Liver (tissue), 9 donors: Measurements from ENCODE around the gene NUDT16L1. TPM values are rescaled to one million over a fixed set of nuclear protein-coding genes. Genes with fewer than 3 reads are reported as not detected.

ENCODE experiments used
- DNase-seq: peaks from one replicate; pipeline ENCODE4 v3.0.0-alpha.2; 2017; ENCODE audit warnings: low spot score
- H3K27ac ChIP-seq, 2 donors: one replicate each; pipeline ENCODE4 v1.7.0; 2013; ENCODE audit warnings: inconsistent platforms in 2 of 2, low read length in 2 of 2, control low read depth in 1 of 2, low read depth in 1 of 2, mild to moderate bottlenecking in 1 of 2
- H3K27me3 ChIP-seq, 4 donors: one replicate each; pipeline versions ENCODE4 v1.6.1 to v1.7.0; 2013; ENCODE audit warnings: low read length in 3 of 4, inconsistent platforms in 1 of 4, mild to moderate bottlenecking in 1 of 4, moderate library complexity in 1 of 4; ENCODE audit not compliant: control insufficient read depth in 4 of 4, insufficient read depth in 4 of 4
- H3K36me3 ChIP-seq, 4 donors: one replicate each; pipeline versions ENCODE4 v1.6.1 to v1.7.0; 2013; ENCODE audit warnings: low read length in 3 of 4, mild to moderate bottlenecking in 3 of 4, low read depth in 1 of 4, moderate library complexity in 1 of 4; ENCODE audit not compliant: control insufficient read depth in 4 of 4, insufficient read depth in 3 of 4
- H3K4me1 ChIP-seq, 4 donors: one replicate each; pipeline versions ENCODE4 v1.6.1 to v1.7.0; 2013; ENCODE audit warnings: low read length in 3 of 4, mild to moderate bottlenecking in 3 of 4, moderate library complexity in 1 of 4; ENCODE audit not compliant: control insufficient read depth in 4 of 4, insufficient read depth in 4 of 4
- H3K4me3 ChIP-seq, 3 donors: one replicate each; pipeline versions ENCODE4 v1.6.1 to v1.7.0; 2013; ENCODE audit warnings: low read length in 3 of 3, control low read depth in 1 of 3, low read depth in 1 of 3, mild to moderate bottlenecking in 1 of 3
- H3K9ac ChIP-seq, 2 donors: one replicate each; pipeline ENCODE4 v1.7.0; 2013; ENCODE audit warnings: low read length in 2 of 2, mild to moderate bottlenecking in 2 of 2, moderate library complexity in 2 of 2, control low read depth in 1 of 2, low read depth in 1 of 2
- H3K9me3 ChIP-seq, 4 donors: one replicate each; pipeline versions ENCODE4 v1.6.1 to v1.7.0; 2013; ENCODE audit warnings: low read length in 3 of 4; ENCODE audit not compliant: control insufficient read depth in 4 of 4
- ATF3 ChIP-seq: IDR thresholded peaks from 2 replicates; pipeline ENCODE4 v1.6.1; 2016; ENCODE audit warnings: antibody characterized with exemption
- CTCF ChIP-seq: fragments of 150-350 bp; IDR thresholded peaks from 2 replicates; pipeline ENCODE4 v1.5.1; 2017; ENCODE audit warnings: improper control_type of control experiment, low read depth, low read length; ENCODE audit not compliant: missing input control
- EGR1 ChIP-seq, 2 donors: IDR thresholded peaks; 2 replicates each; pipeline ENCODE4 v1.6.1; 2016 to 2018; ENCODE audit warnings: antibody characterized with exemption in 2 of 2, low read depth in 2 of 2
- FOXA1 ChIP-seq: IDR thresholded peaks from 2 replicates; pipeline ENCODE4 v1.6.1; 2016; ENCODE audit warnings: antibody characterized with exemption
- FOXA2 ChIP-seq: IDR thresholded peaks from 2 replicates; pipeline ENCODE4 v1.6.1; 2016; ENCODE audit warnings: antibody characterized with exemption
- GABPA ChIP-seq, 2 donors: IDR thresholded peaks in 1 of 2; conservative IDR thresholded peaks in 1 of 2; 2 replicates each; pipeline ENCODE4 v1.6.1; 2016; ENCODE audit warnings: antibody characterized with exemption in 2 of 2, mild to moderate bottlenecking in 1 of 2, moderate library complexity in 1 of 2
- HNF4G ChIP-seq: IDR thresholded peaks from 2 replicates; pipeline ENCODE4 v1.6.1; 2016; ENCODE audit warnings: antibody characterized with exemption
- JUND ChIP-seq, 2 donors: IDR thresholded peaks; 2 replicates each; pipeline ENCODE4 v1.6.1; 2016; ENCODE audit warnings: antibody characterized with exemption in 2 of 2
- NR2F2 ChIP-seq: IDR thresholded peaks from 2 replicates; pipeline ENCODE4 v1.6.1; 2016; ENCODE audit warnings: antibody characterized with exemption
- RAD21 ChIP-seq, 2 donors: IDR thresholded peaks; 2 replicates each; pipeline ENCODE4 v1.6.1; 2016; ENCODE audit warnings: antibody characterized with exemption in 2 of 2, mild to moderate bottlenecking in 2 of 2
- REST ChIP-seq: IDR thresholded peaks from 2 replicates; pipeline ENCODE4 v1.6.1; 2016; ENCODE audit warnings: antibody characterized with exemption, mild to moderate bottlenecking
- SP1 ChIP-seq: IDR thresholded peaks from 2 replicates; pipeline ENCODE4 v1.6.1; 2018; ENCODE audit warnings: antibody characterized with exemption, mild to moderate bottlenecking
- TAF1 ChIP-seq: conservative IDR thresholded peaks from 2 replicates; pipeline ENCODE4 v1.6.1; 2016; ENCODE audit warnings: antibody characterized with exemption, mild to moderate bottlenecking
- YY1 ChIP-seq: IDR thresholded peaks from 2 replicates; pipeline ENCODE4 v1.6.1; 2016; ENCODE audit warnings: antibody characterized with exemption, mild to moderate bottlenecking
- WGBS: extraction: QIAGEN DNeasy Blood & Tissue Kit; methylation state at CpG from one replicate; pipeline ENCODE4 v1.1.7; 2013; 5-methylcytosine and 5-hydroxymethylcytosine counted together
- polyA plus RNA-seq, 2 donors: library from polyadenylated mRNA; stranded (reverse) in 1 of 2; unstranded in 1 of 2; fragments of 200-250 nt in 1 of 2; fragments of >200 nt in 1 of 2; fragmentation: Nextera tagmentation in 1 of 2; extraction: Ambion mirVana in 1 of 2; gene quantifications; one replicate each; pipeline versions ENCODE4 v1.2.1 to v1.2.3, GENCODE V29; 2013 to 2015
- total RNA-seq, 2 donors: library from RNA; depleted of rRNA; stranded (reverse); fragments of >200 nt; gene quantifications; one replicate each; pipeline ENCODE4 v1.2.3, GENCODE V29; 2014
- donor health status: healthy.
- donor health status: healthy.
- donor health status: healthy.
- donor health status: healthy.
- donor health status: healthy.

NUDT16L1 gene
- total and polyA plus RNA-seq, 4 donors: 22.4 to 43.4 (median 36.3) TPM

GRCh38 chr16:4743226-4743878 lies 50.0 kb downstream of the NUDT16L1 start:
- Histone ChIP-seq H3K9ac (no peak overlapping the region), H3K4me3 (no peak overlapping the region), H3K27me3 (no peaks in the 10 kb centered on the region), H3K9me3 (no peaks in the 10 kb centered on the region), H3K4me1 (peaks cover 0 to 6% (median 3%) of the 10 kb centered on the region in 4 donors), H3K27ac (no peak overlapping the region), H3K36me3 (no peaks in the 10 kb centered on the region)
- TF ChIP-seq EGR1 (IDR thresholded peaks at IDR 0.05; ENCODE audit: low read depth in 2 of 2) (no peak), NR2F2 (no peak), FOXA2 (no peak), SP1 (no peak), JUND (IDR thresholded peaks at IDR 0.05) (no peak), RAD21 (IDR thresholded peaks at IDR 0.05) (no peak), HNF4G (no peak), FOXA1 (no peak)
- DNase-seq: no peak
- WGBS: 44% methylated on average over 14 of the region's 14 CpGs

GRCh38 chr16:4744555-4745273 lies 51.4 kb downstream of the NUDT16L1 start:
- Histone ChIP-seq H3K9me3 (no peaks in the 10 kb centered on the region), H3K4me3 (no peak overlapping the region), H3K27ac (no peak overlapping the region), H3K27me3 (no peaks in the 10 kb centered on the region), H3K4me1 (peaks cover 0 to 6% (median 3%) of the 10 kb centered on the region in 4 donors), H3K36me3 (peaks cover 0 to under 1% (median 0%) of the 10 kb centered on the region in 4 donors), H3K9ac (no peak overlapping the region)
- no peak for TF ChIP-seq JUND (IDR thresholded peaks at IDR 0.05)
- TF ChIP-seq RAD21 (IDR thresholded peaks at IDR 0.05): no peak
- no peak for TF ChIP-seq CTCF
- TF ChIP-seq ATF3: no peak
- TF ChIP-seq SP1: no peak
- no peak for TF ChIP-seq FOXA2
- no peak for TF ChIP-seq REST
- TF ChIP-seq FOXA1: no peak
- TF ChIP-seq TAF1: no peak
- TF ChIP-seq GABPA (IDR thresholded peaks at IDR 0.05 in 1 of 2, conservative IDR thresholded peaks at IDR 0.05 in 1 of 2): no peak
- no peak for TF ChIP-seq NR2F2
- TF ChIP-seq YY1: no peak
- TF ChIP-seq EGR1 (IDR thresholded peaks at IDR 0.05; ENCODE audit: low read depth in 2 of 2): no peak
- no peak for TF ChIP-seq HNF4G
- DNase-seq: no peak
- WGBS: 75% methylated on average over 13 of the region's 13 CpGs
